Measurements from ENCODE around the gene RAPGEF6.
"Not testable (repeated sequence)": the region's sequence is repeated elsewhere in the genome, so short reads cannot be mapped to it uniquely, and the experiment has no call there.

RAPGEF6 gene

DNA sequence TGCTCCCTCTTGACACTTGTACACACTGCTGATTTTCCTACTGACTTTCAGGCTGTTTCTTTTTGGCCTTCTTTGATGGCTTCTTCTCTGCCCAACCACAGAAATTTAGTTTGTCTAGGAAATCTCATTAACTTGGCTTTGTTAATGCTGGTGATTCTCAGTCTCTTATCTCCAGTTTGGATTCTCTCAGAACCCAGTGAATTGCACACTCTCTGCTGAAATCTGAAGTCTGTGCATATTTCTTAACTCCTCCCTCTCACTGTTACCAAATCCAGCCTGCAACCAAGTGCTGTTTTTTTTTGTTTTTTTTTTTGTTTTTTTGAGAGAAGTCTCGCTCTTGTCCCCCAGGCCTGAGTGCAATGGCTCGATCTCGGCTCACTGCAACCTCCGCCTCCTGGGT, 254.0 kb downstream of the RAPGEF6 start:
- DNase-seq = no peak

DNA sequence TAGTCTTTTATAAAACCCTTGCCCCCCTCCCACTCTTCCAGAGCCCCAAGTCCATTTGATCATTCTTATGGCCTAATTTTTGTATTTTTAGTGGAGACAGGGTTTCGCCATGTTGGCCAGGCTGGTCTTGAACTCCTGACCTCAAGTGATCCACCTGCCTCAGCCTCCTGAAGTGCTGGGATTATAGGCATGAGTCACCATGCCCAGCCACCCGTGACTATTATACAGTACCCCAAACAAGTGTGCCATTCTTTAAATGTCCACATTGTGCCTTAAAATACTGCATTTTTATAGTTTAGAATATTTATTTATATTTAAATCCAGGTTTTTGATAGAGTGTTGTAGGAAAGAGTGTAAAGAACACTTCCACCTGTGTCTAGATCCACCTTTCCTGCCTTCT, 254.8 kb downstream of the RAPGEF6 start:
- DNase-seq = not testable (repeated sequence)

DNA sequence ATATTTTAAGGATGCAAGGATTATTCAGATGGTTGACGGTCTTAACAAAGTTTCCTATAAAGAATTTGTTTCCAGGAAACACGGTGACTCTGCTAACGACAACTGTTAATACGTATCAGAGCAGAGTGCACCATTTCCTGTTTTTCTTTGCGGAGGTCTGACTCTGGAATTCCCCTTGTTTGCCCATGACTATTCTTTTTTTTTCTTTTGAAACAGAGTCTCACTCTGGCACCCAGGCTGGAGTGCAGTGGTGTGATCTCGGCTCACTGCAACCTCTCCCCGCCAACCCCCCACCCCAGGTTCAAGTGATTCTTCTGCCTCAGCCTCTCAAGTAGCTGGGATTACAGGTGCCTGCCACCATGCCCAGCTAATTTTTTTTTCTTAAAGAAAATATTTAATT, 255.3 kb downstream of the RAPGEF6 start:
- no peak for DNase-seq

DNA sequence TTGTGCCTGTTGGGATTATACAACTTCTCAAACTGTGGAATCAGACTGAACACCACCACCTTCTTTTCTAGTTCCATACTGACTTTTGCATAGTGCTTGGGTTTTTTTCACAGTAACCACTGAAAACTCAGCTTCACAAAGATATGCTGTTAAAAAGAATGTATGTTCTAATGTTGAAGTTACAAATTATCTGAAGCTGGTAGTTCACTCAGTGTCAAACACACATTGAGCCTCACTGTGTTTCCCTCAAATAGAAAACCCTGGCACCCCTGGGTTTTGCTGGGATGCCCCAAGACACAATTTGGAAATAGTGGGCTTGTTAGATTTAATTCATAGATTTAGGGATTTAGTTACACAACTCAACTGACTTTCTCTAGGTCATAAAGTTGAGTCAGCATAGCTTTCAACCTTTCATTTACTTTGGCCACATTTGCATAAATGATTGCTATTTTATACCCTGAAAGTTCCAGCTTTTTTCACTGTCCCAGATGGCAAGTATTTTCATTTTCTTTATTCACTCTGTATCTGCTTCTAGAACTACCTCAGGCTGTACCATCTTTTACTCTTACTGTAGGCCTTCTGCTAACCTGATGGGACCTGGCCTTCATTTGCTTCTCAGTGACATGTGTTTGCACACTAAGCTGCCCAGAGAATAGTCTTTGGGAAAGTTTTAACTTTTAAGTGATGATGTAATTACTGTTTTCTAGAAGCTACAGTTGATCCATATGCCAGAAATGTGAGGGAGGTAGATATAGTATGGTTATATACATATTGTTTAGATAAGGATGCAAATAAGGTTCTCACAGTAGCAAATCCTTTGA, 256.1 kb downstream of the RAPGEF6 start:
- no peak for DNase-seq

DNA sequence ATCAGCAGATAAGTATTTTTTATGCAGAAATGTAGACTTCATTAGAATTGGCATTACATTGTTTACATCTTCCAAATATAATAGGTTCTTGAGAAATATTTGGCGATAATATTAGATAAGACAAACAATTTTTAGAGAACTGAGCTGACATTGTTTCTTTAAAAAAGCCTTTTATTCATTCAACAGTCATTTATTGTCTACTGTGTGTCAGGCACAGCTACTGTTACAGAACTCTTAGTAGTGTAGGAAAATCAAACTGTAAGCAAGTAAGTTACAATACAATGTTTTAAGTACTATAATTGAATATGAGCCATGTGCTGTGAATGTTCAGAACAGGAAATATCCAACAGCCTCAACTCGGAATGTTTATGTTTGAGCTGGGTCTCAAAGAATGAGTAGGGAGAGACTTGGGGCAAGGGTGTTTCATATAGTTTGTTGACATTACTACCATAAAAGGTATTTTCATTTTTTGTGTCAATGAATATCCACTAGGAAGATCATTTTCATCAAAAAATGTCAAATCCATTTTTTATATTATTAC, 257.2 kb downstream of the RAPGEF6 start:
- no peak for DNase-seq

DNA sequence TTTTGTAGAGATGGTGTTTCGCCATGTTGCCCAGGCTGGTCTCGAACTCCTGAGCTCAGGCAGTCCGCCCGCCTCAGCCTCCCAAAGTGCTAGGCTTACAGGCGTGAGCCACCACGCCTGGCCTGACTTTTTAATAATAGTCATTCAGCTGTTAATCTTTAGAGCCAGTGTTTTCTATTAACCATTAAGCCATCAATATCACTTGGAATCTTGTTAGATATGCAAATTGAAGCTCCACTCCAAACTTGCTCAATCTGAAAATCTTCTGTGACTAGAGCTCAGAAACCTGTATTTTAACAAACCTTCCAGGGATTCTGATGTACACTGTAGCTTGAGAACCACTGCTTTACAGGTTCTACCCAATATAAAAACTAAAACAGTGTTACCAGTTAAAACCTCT, 257.7 kb downstream of the RAPGEF6 start:
- no peak for DNase-seq

DNA sequence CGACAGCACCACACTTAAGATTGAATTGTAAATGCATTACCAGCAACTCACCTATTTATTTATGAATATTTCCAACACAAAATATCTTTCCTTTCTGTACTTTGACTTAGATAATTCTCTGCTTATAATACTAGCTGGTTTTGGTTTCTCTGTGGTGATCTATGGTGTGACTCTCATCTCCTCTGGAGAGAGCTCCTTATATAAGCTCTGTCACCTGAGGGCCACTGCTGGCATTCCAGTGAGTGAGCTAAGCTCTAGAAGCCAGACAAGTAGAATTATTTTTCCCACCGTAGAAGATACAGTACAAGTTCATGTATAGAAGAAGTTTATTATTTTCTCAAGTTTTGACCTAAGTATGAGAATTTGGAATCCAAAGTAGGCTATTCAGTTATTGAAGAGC, 259.7 kb downstream of the RAPGEF6 start:
- DNase-seq = no peak

Measured in islet precursor cell (in vitro differentiated cells).